SK-N-SH (cell line): Measurements from ENCODE around the gene SUPT20H. TPM values are rescaled to one million over a fixed set of nuclear protein-coding genes. Genes with fewer than 3 reads are reported as not detected.

Experiments
- CTCF ChIA-PET: fragments of 300-600, 350-600 bp; formaldehyde crosslinking; extraction: SDS; loops from one replicate; lab custom pipeline; 2021; lab: Yijun Ruan, JAX
- POLR2A ChIA-PET: fragments of 350-600 bp; sonication (Branson Sonifier 250); formaldehyde crosslinking; extraction: SDS; loops from one replicate; lab custom pipeline; 2020; ENCODE audit warnings: antibody characterized with exemption, inconsistent platforms; lab: Yijun Ruan, JAX
- DNase-seq: peaks from one replicate; pipeline ENCODE4 v3.0.0; 2012
- H2AFZ ChIP-seq: fragments of 200-600 bp; sonication (generic); 2 replicates; pipeline ENCODE4 v1.8.1; 2016; ENCODE audit warnings: antibody characterized with exemption, mild to moderate bottlenecking, low read depth
- H3F3A ChIP-seq: fragments of 200-600 bp; sonication (generic); replicated peaks from 2 replicates; pipeline ENCODE3; 2016; ENCODE audit warnings: antibody characterized with exemption, mild to moderate bottlenecking; ENCODE audit not compliant: insufficient read depth
- H3K27ac ChIP-seq, 2 experiments: fragments of 200-500 bp in 1 of 2; fragments of 200-600 bp in 1 of 2; sonication (Bioruptor generic) in 1 of 2; sonication (generic), shearing (Covaris generic) in 1 of 2; 2 replicates each; pipeline versions ENCODE4 v1.5.1 to v1.6.1; 2014 to 2016; ENCODE audit warnings: low read depth in 2 of 2, inconsistent platforms in 1 of 2, low read length in 1 of 2, mild to moderate bottlenecking in 1 of 2, mixed read lengths in 1 of 2
- H3K27me3 ChIP-seq: fragments of 200-600 bp; sonication (generic), shearing (Covaris generic); 2 replicates; pipeline ENCODE4 v1.6.1; 2016; ENCODE audit warnings: mixed run types; ENCODE audit not compliant: insufficient read depth
- H3K36me3 ChIP-seq, 2 experiments: fragments of 200-500 bp in 1 of 2; fragments of 200-600 bp in 1 of 2; sonication (Bioruptor generic) in 1 of 2; sonication (generic) in 1 of 2; replicated peaks in 1 of 2; 2 replicates each; pipeline versions ENCODE3 to v1.5.1; 2014 to 2016; ENCODE audit warnings: low read length in 1 of 2, mild to moderate bottlenecking in 1 of 2; ENCODE audit not compliant: insufficient read depth in 2 of 2, control insufficient read depth in 1 of 2
- H3K4me1 ChIP-seq, 2 experiments: fragments of 200-500 bp in 1 of 2; fragments of 200-600 bp in 1 of 2; sonication (Bioruptor generic) in 1 of 2; sonication (generic), shearing (Covaris generic) in 1 of 2; 2 replicates each; pipeline versions ENCODE4 v1.5.1 to v1.6.1; 2014 to 2016; ENCODE audit warnings: low read depth in 1 of 2, low read length in 1 of 2, mixed run types in 1 of 2; ENCODE audit not compliant: insufficient read depth in 2 of 2, control insufficient read depth in 1 of 2
- H3K4me2 ChIP-seq: fragments of 200-600 bp; sonication (generic), shearing (Covaris generic); 2 replicates; pipeline ENCODE4 v1.6.1; 2017; ENCODE audit warnings: mixed run types
- H3K4me3 ChIP-seq, 2 experiments: fragments of 200-500 bp in 1 of 2; fragments of 200-600 bp in 1 of 2; sonication (Bioruptor generic) in 1 of 2; sonication (generic), shearing (Covaris generic) in 1 of 2; 2 replicates each; pipeline versions ENCODE4 v1.5.1 to v1.8.1; 2014 to 2016; ENCODE audit warnings: low read depth in 2 of 2, inconsistent platforms in 1 of 2, low read length in 1 of 2, mild to moderate bottlenecking in 1 of 2, mixed read lengths in 1 of 2, moderate library complexity in 1 of 2
- H3K79me2 ChIP-seq: fragments of 200-600 bp; sonication (generic); 2 replicates; pipeline ENCODE4 v1.8.1; 2017; ENCODE audit warnings: mild to moderate bottlenecking; ENCODE audit not compliant: insufficient read depth
- H3K9ac ChIP-seq: fragments of 200-600 bp; sonication (generic); 2 replicates; pipeline ENCODE4 v1.6.1; 2017; ENCODE audit warnings: mixed run types
- H3K9me2 ChIP-seq: fragments of 200-600 bp; sonication (generic); 2 replicates; pipeline ENCODE4 v1.6.1; 2017; ENCODE audit warnings: mixed run types
- H3K9me3 ChIP-seq: fragments of 200-600 bp; sonication (generic); 2 replicates; pipeline ENCODE4 v1.6.1; 2017; ENCODE audit warnings: mixed run types, mild to moderate bottlenecking, moderate library complexity
- H4K20me1 ChIP-seq: fragments of 200-600 bp; sonication (generic); 2 replicates; pipeline ENCODE4 v1.6.1; 2017; ENCODE audit warnings: mild to moderate bottlenecking, mixed run types; ENCODE audit not compliant: insufficient read depth
- CTCF ChIP-seq: fragments of 200-600 bp; sonication (generic); IDR thresholded peaks from 2 replicates; pipeline ENCODE4 v1.6.1; 2017; ENCODE audit warnings: antibody characterized with exemption, mild to moderate bottlenecking, moderate library complexity
- EP300 ChIP-seq, 2 experiments: IDR thresholded peaks; 2 replicates each; pipeline versions ENCODE4 v1.4.0 to v1.6.1; 2012; ENCODE audit warnings: borderline replicate concordance in 1 of 2, low read depth in 1 of 2, low read length in 1 of 2
- FOSL2 ChIP-seq: IDR thresholded peaks from 2 replicates; pipeline ENCODE4 v1.4.0; 2012; ENCODE audit warnings: low read depth, mild to moderate bottlenecking, moderate library complexity, borderline replicate concordance
- GABPA ChIP-seq: IDR thresholded peaks from 2 replicates; pipeline ENCODE4 v1.4.0; 2012; ENCODE audit warnings: low read depth, mild to moderate bottlenecking
- MEF2A ChIP-seq: IDR thresholded peaks from 2 replicates; pipeline ENCODE4 v1.4.0; 2012; ENCODE audit warnings: low read depth, borderline replicate concordance
- MXI1 ChIP-seq: IDR thresholded peaks from 2 replicates; pipeline ENCODE4 v1.6.1; 2012; ENCODE audit warnings: mild to moderate bottlenecking, low read depth, low read length, improper control_type of control experiment
- POLR2AphosphoS5 ChIP-seq: IDR thresholded peaks from 2 replicates; pipeline ENCODE4 v1.6.1; 2012; ENCODE audit warnings: low read depth, low read length
- RAD21 ChIP-seq: IDR thresholded peaks from 2 replicates; pipeline ENCODE4 v1.6.1; 2012; ENCODE audit warnings: mild to moderate bottlenecking, low read length
- RCOR1 ChIP-seq: fragments of 150-350 bp; IDR thresholded peaks from 2 replicates; pipeline ENCODE4 v1.6.1; 2017; ENCODE audit warnings: antibody characterized with exemption, low read length
- REST ChIP-seq: IDR thresholded peaks from 2 replicates; pipeline ENCODE4 v1.6.1; 2012; ENCODE audit warnings: mild to moderate bottlenecking, low read depth, low read length, moderate library complexity
- RFX5 ChIP-seq: IDR thresholded peaks from 2 replicates; pipeline ENCODE4 v1.6.1; 2012; ENCODE audit warnings: mild to moderate bottlenecking, improper control_type of control experiment, low read length
- RXRA ChIP-seq: IDR thresholded peaks from 2 replicates; pipeline ENCODE4 v1.4.0; 2012; ENCODE audit warnings: low read depth, mild to moderate bottlenecking, borderline replicate concordance
- SIN3A ChIP-seq: IDR thresholded peaks from 2 replicates; pipeline ENCODE4 v1.6.1; 2012; ENCODE audit warnings: low read depth, mild to moderate bottlenecking, low read length, moderate library complexity, borderline replicate concordance
- SMC3 ChIP-seq: IDR thresholded peaks from 2 replicates; pipeline ENCODE4 v1.6.1; 2012; ENCODE audit warnings: low read depth, low read length, improper control_type of control experiment
- TAF1 ChIP-seq: IDR thresholded peaks from 2 replicates; pipeline ENCODE4 v1.6.1; 2012; ENCODE audit warnings: low read depth, mild to moderate bottlenecking, low read length, moderate library complexity, borderline replicate concordance
- TCF12 ChIP-seq: IDR thresholded peaks from 2 replicates; pipeline ENCODE4 v1.4.0; 2012
- USF2 ChIP-seq: fragments of 150-350 bp; IDR thresholded peaks from 2 replicates; pipeline ENCODE4 v1.6.1; 2017; ENCODE audit warnings: antibody characterized with exemption, low read length, low read depth, borderline replicate concordance
- WGBS: methylation state at CpG from one replicate; pipeline ENCODE4 v1.1.6; 2017; ENCODE audit warnings: low lambda C conversion rate; 5-methylcytosine and 5-hydroxymethylcytosine counted together
- polyA plus RNA-seq, 3 experiments: library from polyadenylated mRNA; depleted of rRNA; stranded (reverse); fragments of >200 nt; gene quantifications; 2 replicates each; pipeline ENCODE4 v1.2.3, GENCODE V29; 2012

The SUPT20H gene
- polyA plus RNA-seq, 1 of the 3 experiments (the other 2 are of a cell fraction): 39.4 TPM

GRCh38 chr13:37014609-37015008, 44.9 kb downstream of the SUPT20H start:
- Histone ChIP-seq H3K4me1 (no peaks in the 10 kb centered on the region; a peak in 1 of 4 replicates), H4K20me1 (no peaks in the 10 kb centered on the region), H3K4me3 (no peak overlapping the region), H3K27me3 (no peaks in the 10 kb centered on the region), H2AFZ (no peak overlapping the region), H3F3A (peaks cover 19% of the 10 kb centered on the region), H3K9me2 (no peaks in the 10 kb centered on the region), H3K36me3 (peaks cover 94 to 95% of the 10 kb centered on the region in 2 experiments), H3K27ac (no peak overlapping the region), H3K79me2 (peaks cover 31% of the 10 kb centered on the region), H3K4me2 (no peak overlapping the region), H3K9ac (no peak overlapping the region), H3K9me3 (no peaks in the 10 kb centered on the region)
- POLR2A ChIA-PET: no interaction called here
- TF ChIP-seq CTCF: no peak
- TF ChIP-seq RCOR1: no peak
- TF ChIP-seq POLR2AphosphoS5: no peak
- no peak for TF ChIP-seq USF2
- TF ChIP-seq SIN3A: no peak
- TF ChIP-seq RAD21: no peak
- no peak for TF ChIP-seq RFX5
- no peak for TF ChIP-seq REST
- TF ChIP-seq RXRA: no peak
- no peak for TF ChIP-seq MXI1
- TF ChIP-seq FOSL2: no peak
- TF ChIP-seq EP300 (IDR thresholded peaks at IDR 0.05; ENCODE audit: borderline replicate concordance in 1 of 2, low read depth in 1 of 2, low read length in 1 of 2): no peak
- no peak for TF ChIP-seq MEF2A
- no peak for TF ChIP-seq TAF1
- no peak for TF ChIP-seq SMC3
- no peak for TF ChIP-seq GABPA
- no peak for TF ChIP-seq TCF12
- WGBS: 96% methylated on average over 1 of the region's 1 CpG
- CTCF ChIA-PET: interaction anchor here (4.6 kb wide), 1 partner anchor 14 kb away, joined by 26 read pairs; the partner anchor contains the start of genes ALG5 and EXOSC8
- DNase-seq: no peak
